ENCODE data around the gene CDC27.

GRCh38 chr17:47177261-47177660 lies 11.8 kb downstream of the CDC27 start:
- TF ChIP-seq ZNF384 (IDR thresholded peaks at IDR 0.05) (no peak), CTBP1 (IDR thresholded peaks at IDR 0.05; ENCODE audit: borderline replicate concordance) (no peak), SUZ12 (IDR thresholded peaks at IDR 0.05) (no peak), PKNOX1 (IDR thresholded peaks at IDR 0.05) (no peak), ELF4 (IDR thresholded peaks at IDR 0.05) (no peak), TARDBP (IDR thresholded peaks at IDR 0.05) (no peak), FOXK2 (IDR thresholded peaks at IDR 0.05) (no peak)
